ENCODE results near the gene DNM1. TPM values are rescaled to one million over a fixed set of nuclear protein-coding genes. Genes with fewer than 3 reads are reported as not detected.
A peak's percentile ranks its signal among the peaks of the same experiment; 100 is the strongest.

The DNM1 gene
- total and polyA plus RNA-seq, 2 of the 8 experiments (the other 6 are each of a cell fraction or from before 2014, with no cell fraction given): 34.3 to 62.7 TPM

DNA sequence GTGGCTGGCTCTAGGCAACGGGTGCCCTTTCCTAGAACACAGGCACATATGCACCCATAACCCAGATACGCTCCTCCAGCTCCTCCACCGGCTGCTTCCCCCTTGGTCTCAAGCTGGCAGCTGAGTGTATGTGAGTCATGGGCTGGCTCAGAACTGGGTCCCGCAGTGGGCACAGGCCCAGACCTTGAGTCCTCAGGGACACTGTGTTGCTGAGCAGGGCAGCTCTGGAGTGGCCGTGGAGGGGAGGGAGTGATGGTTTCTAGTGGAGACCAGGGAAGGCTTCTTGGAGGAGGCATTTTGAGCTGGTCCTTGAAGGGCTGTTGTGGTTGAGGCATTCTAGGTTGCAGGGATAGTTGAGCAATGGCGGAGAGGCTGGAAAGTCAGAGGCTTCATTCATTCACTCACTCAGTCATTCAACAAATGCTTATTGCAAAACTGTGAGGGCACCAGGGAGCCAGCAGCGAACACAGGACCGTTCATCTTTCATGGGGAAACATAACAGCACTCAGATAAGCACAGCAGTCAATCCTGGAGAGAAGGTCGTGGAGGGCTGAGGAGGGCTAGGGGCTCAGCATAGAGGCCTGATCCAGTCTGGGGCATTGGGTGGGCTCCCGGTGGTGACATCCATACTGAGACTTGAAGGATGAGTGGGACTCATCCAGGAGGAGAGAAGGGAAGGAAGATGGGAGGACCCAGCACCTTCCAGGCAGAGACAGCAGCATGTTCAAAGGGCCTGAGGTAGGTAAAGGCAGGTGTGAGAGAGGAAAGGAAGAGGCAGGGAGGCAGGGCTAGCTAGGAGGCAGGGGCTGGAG is 40.8 kb upstream of the DNM1 start:
- peaks cover 0 to 4% of the 10 kb centered on the region in 2 experiments for H4K20me1 ChIP-seq (replicated peaks in 1 of 2; ENCODE audit: control insufficient read depth in 1 of 2, insufficient read depth in 2 of 2, low read length in 2 of 2)
- H4K8ac ChIP-seq (ENCODE audit: extremely low read depth, insufficient read depth, low read length): peak overlapping the region; percentile 57; the same call in 1 of the 2 replicates
- no peak overlapping the region for H2BK20ac ChIP-seq (ENCODE audit: low read length)
- DNase-seq (ENCODE audit: low read depth in 1 of 2, low spot score in 2 of 2): no peak
- POLR2A ChIA-PET (ENCODE audit: partially characterized antibody): interaction anchor here (0.6 to 5.1 kb wide), 11 partner anchors 9 to 767 kb away, joined by 3 to 21 read pairs (median 3); partner anchors contain the start of gene PTGES2
- no peak overlapping the region for H3K4ac ChIP-seq (replicated peaks; ENCODE audit: insufficient read length, low read depth, low read length)
- no peak overlapping the region for H2BK15ac ChIP-seq (ENCODE audit: low read length)
- H2AFZ ChIP-seq (ENCODE audit: low read length): no peak overlapping the region
- H3K14ac ChIP-seq (ENCODE audit: insufficient read length): no peak overlapping the region
- CTCF ChIA-PET (ENCODE audit: partially characterized antibody): interaction anchor here (1.0 to 1.9 kb wide), 3 partner anchors 13 to 44 kb away, joined by 3 to 6 read pairs (median 4); no protein-coding TSS in a partner anchor
- no peak for FAIRE-seq
- TF ChIP-seq JUND (IDR thresholded peaks at IDR 0.05; ENCODE audit: low read length) (no peak), CBX5 (IDR thresholded peaks at IDR 0.05; ENCODE audit: low read depth, low read length) (no peak), SP1 (IDR thresholded peaks at IDR 0.05; ENCODE audit: low read depth, low read length) (no peak), SIN3A (conservative IDR thresholded peaks at IDR 0.05 in 1 of 2, IDR thresholded peaks at IDR 0.05 in 1 of 2; ENCODE audit: low read depth in 1 of 2, low read length in 2 of 2) (no peak)
- TF ChIP-seq, protein P1, sequence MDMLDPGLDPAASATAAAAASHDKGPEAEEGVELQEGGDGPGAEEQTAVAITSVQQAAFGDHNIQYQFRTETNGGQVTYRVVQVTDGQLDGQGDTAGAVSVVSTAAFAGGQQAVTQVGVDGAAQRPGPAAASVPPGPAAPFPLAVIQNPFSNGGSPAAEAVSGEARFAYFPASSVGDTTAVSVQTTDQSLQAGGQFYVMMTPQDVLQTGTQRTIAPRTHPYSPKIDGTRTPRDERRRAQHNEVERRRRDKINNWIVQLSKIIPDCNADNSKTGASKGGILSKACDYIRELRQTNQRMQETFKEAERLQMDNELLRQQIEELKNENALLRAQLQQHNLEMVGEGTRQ (IDR thresholded peaks at IDR 0.05; ENCODE audit: low read length): no peak
- H3K36me3 ChIP-seq (ENCODE audit: control insufficient read depth in 2 of 4, insufficient read depth in 4 of 4, low read length in 3 of 4): peaks cover 1 to 33% (median 12%) of the 10 kb centered on the region in 4 experiments; a peak in 7 of 8 replicates
- H3K56ac ChIP-seq (replicated peaks; ENCODE audit: insufficient read length, low read depth, low read length): no peak overlapping the region
- H4K5ac ChIP-seq (ENCODE audit: insufficient read length, low read depth, low read length): no peak overlapping the region
- H2AK5ac ChIP-seq (ENCODE audit: low read depth, low read length): no peak overlapping the region
- H3K4me3 ChIP-seq (ENCODE audit: extremely low read depth in 1 of 4, insufficient read depth in 2 of 4, low read depth in 3 of 4, low read length in 4 of 4): no peak overlapping the region
- H3K79me2 ChIP-seq (ENCODE audit: control insufficient read depth in 1 of 2, insufficient read depth in 2 of 2, low read length in 2 of 2): peaks cover 0 to 4% of the 10 kb centered on the region in 2 experiments; a peak in 1 of 4 replicates
- H3K27me3 ChIP-seq (replicated peaks in 1 of 4; ENCODE audit: control insufficient read depth in 3 of 4, extremely low read depth in 1 of 4, insufficient read depth in 3 of 4, low read length in 3 of 4): no peaks in the 10 kb centered on the region
- peaks cover 0 to 11% (median 1%) of the 10 kb centered on the region in 4 experiments; a peak in 4 of 7 replicates for H3K4me1 ChIP-seq (replicated peaks in 1 of 4; ENCODE audit: control insufficient read depth in 3 of 4, insufficient read depth in 4 of 4, low read length in 3 of 4)
- no peaks in the 10 kb centered on the region for H3K9me3 ChIP-seq (ENCODE audit: insufficient read depth in 2 of 2, low read depth in 1 of 2, low read length in 1 of 2)
- no peak overlapping the region for H3K27ac ChIP-seq (ENCODE audit: low read depth, low read length)
- H4K91ac ChIP-seq (replicated peaks; ENCODE audit: insufficient read length, low read length): no peak overlapping the region
- H3K9ac ChIP-seq (replicated peaks in 1 of 4; ENCODE audit: extremely low read depth in 1 of 4, low read depth in 3 of 4, low read length in 3 of 4): no peak overlapping the region
- H3K23ac ChIP-seq (ENCODE audit: insufficient read length): no peak overlapping the region
- H2BK120ac ChIP-seq (replicated peaks; ENCODE audit: low read depth, low read length): no peak overlapping the region
- H3K23me2 ChIP-seq (ENCODE audit: low read depth, low read length): peaks cover 5% of the 10 kb centered on the region; the same call in 1 of the 2 replicates
- no peak overlapping the region for H2BK5ac ChIP-seq (ENCODE audit: low read depth, low read length)
- 96% methylated on average over 10 of the region's 10 CpGs; no CpG with 5 or more reads in 1 of the 2 experiments for WGBS, 2 experiments (ENCODE audit: extremely low coverage in 1 of 2, insufficient coverage in 1 of 2, insufficient read length in 1 of 2, insufficient replicate concordance in 2 of 2, low coverage in 1 of 2, low lambda C conversion rate in 2 of 2, missing lambda C conversion rate in 1 of 2)
- no peak overlapping the region for H3K4me2 ChIP-seq (ENCODE audit: insufficient read depth in 1 of 2, low read depth in 2 of 2, low read length in 2 of 2)
- 0 out of 2 replicates have a peak, but pooled peaks cover 8% of the 10 kb centered on the region for H3K79me1 ChIP-seq (ENCODE audit: low read depth, low read length)
- H2BK12ac ChIP-seq (ENCODE audit: low read depth, low read length): no peak overlapping the region
- no peak overlapping the region for H3K18ac ChIP-seq (ENCODE audit: extremely low read depth, low read length)
